Cardiac muscle cell (in vitro differentiated cells and primary cell): ENCODE results near the gene SERINC3. TPM values are rescaled to one million over a fixed set of nuclear protein-coding genes. Genes with fewer than 3 reads are reported as not detected.

Experiments
- DNase-seq, 2 donors: peaks; one replicate each; pipeline versions ENCODE4 v3.0.0 to v3.0.0-alpha.2; 2010 to 2017; ENCODE audit warnings: low read depth in 1 of 2, low spot score in 1 of 2
- H3K27ac ChIP-seq: fragments of 200-600 bp; sonication (generic); 2 replicates; pipeline ENCODE4 v1.5.1; 2016
- H3K27me3 ChIP-seq: fragments of 200-600 bp; sonication (generic); 2 replicates; pipeline ENCODE4 v1.6.0; 2016; ENCODE audit warnings: control low read depth
- H3K36me3 ChIP-seq: fragments of 200-600 bp; sonication (generic); 2 replicates; pipeline ENCODE4 v1.5.1; 2016; ENCODE audit warnings: control low read depth
- H3K4me1 ChIP-seq: fragments of 200-600 bp; sonication (generic); 2 replicates; pipeline ENCODE4 v1.8.1; 2017; ENCODE audit warnings: low read depth, mild to moderate bottlenecking, mixed run types
- H3K4me3 ChIP-seq: fragments of 200-600 bp; sonication (generic); 2 replicates; pipeline ENCODE4 v1.5.1; 2016; ENCODE audit warnings: mild to moderate bottlenecking
- H3K9me3 ChIP-seq: fragments of 200-600 bp; sonication (generic); 2 replicates; pipeline ENCODE4 v1.5.1; 2017; ENCODE audit warnings: low read depth, mild to moderate bottlenecking, control low read depth
- CTCF ChIP-seq: IDR thresholded peaks from 2 replicates; pipeline ENCODE4 v1.5.1; 2012; ENCODE audit warnings: low read depth, mild to moderate bottlenecking, low read length
- polyA plus RNA-seq: library from polyadenylated mRNA; unstranded; fragments of >200 nt; fragmentation: Nextera tagmentation; extraction: Ambion mirVana; gene quantifications from 2 replicates; pipeline ENCODE4 v1.2.1, GENCODE V29; 2016
- total RNA-seq: library from RNA; depleted of rRNA; stranded (reverse); fragments of >200 nt; gene quantifications from 2 replicates; pipeline ENCODE4 v1.2.3, GENCODE V29; 2016

Gene SERINC3
- total and polyA plus RNA-seq, 2 experiments from 2014 or later = 49.2 to 73.8 TPM

GRCh38 chr20:44509762-44510161 lies 12.1 kb downstream of the SERINC3 start:
- no peaks in the 10 kb centered on the region for H3K27me3 ChIP-seq
- no peak for DNase-seq
- H3K4me3 ChIP-seq = no peak overlapping the region
- H3K27ac ChIP-seq = no peak overlapping the region
- H3K4me1 ChIP-seq = no peaks in the 10 kb centered on the region
- TF ChIP-seq CTCF = no peak
- H3K36me3 ChIP-seq = peaks cover 74% of the 10 kb centered on the region
- H3K9me3 ChIP-seq = no peaks in the 10 kb centered on the region

GRCh38 chr20:44504402-44505307 lies 17.2 kb downstream of the SERINC3 start:
- Histone ChIP-seq H3K4me3 (no peak overlapping the region), H3K27me3 (no peaks in the 10 kb centered on the region), H3K9me3 (no peaks in the 10 kb centered on the region), H3K27ac (no peak overlapping the region), H3K4me1 (peaks cover 12% of the 10 kb centered on the region), H3K36me3 (peaks cover 85% of the 10 kb centered on the region)
- DNase-seq = no peak
- TF ChIP-seq CTCF = no peak

DNA sequence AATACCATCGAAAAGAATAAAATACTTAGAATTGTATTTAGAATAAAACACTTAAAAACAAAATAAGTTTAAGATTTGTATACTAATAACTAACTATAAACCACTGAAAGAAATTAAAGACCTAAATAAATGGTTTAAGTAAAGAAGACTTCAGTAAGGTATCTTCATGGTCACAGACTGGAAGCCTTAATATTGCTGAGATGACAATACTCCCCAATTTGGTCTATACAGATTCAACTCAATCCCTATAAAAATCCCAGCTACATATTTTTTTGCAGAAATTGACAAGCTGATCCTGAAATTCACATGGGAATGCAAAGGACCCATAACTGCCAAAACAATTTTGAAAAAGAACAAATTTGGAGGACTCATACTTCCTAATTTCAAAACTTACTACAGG lies 18.9 kb downstream of the SERINC3 start:
- Histone ChIP-seq H3K27ac (no peak overlapping the region), H3K36me3 (peaks cover 74% of the 10 kb centered on the region), H3K9me3 (no peaks in the 10 kb centered on the region), H3K4me1 (peaks cover 12% of the 10 kb centered on the region), H3K27me3 (no peaks in the 10 kb centered on the region), H3K4me3 (no peak overlapping the region)
- no peak for TF ChIP-seq CTCF
- no peak for DNase-seq

- H3K9me3 ChIP-seq = no peaks in the 10 kb centered on the region
- no peak overlapping the region for H3K4me3 ChIP-seq
- H3K27ac ChIP-seq = no peak overlapping the region
- H3K27me3 ChIP-seq = no peaks in the 10 kb centered on the region
- peaks cover 62% of the 10 kb centered on the region for H3K36me3 ChIP-seq
- peak in 1 of 2 donors; percentile 92 for DNase-seq
- H3K4me1 ChIP-seq = peaks cover 12% of the 10 kb centered on the region
- TF ChIP-seq CTCF = no peak
Observed at GRCh38 chr20:44501448-44501847, 20.4 kb downstream of the SERINC3 start.

- Histone ChIP-seq H3K27ac (peak overlapping the region; percentile 65), H3K4me3 (no peak overlapping the region), H3K36me3 (peaks cover 68% of the 10 kb centered on the region), H3K9me3 (no peaks in the 10 kb centered on the region), H3K27me3 (no peaks in the 10 kb centered on the region), H3K4me1 (peaks cover 12% of the 10 kb centered on the region)
- DNase-seq = no peak
- TF ChIP-seq CTCF = no peak
Observed at GRCh38 chr20:44500221-44500620, 21.6 kb downstream of the SERINC3 start.
